GM12892 (cell line): ENCODE measurements around the gene PRICKLE2.

Source experiments
- POLR2A ChIP-seq: IDR thresholded peaks from 2 replicates; pipeline ENCODE4 v1.6.1; 2011; ENCODE audit warnings: low read depth, low read length, control low read depth
- TAF1 ChIP-seq: IDR thresholded peaks from 2 replicates; pipeline ENCODE4 v1.6.1; 2011; ENCODE audit warnings: low read depth, mild to moderate bottlenecking, control low read depth, low read length, borderline replicate concordance

DNA sequence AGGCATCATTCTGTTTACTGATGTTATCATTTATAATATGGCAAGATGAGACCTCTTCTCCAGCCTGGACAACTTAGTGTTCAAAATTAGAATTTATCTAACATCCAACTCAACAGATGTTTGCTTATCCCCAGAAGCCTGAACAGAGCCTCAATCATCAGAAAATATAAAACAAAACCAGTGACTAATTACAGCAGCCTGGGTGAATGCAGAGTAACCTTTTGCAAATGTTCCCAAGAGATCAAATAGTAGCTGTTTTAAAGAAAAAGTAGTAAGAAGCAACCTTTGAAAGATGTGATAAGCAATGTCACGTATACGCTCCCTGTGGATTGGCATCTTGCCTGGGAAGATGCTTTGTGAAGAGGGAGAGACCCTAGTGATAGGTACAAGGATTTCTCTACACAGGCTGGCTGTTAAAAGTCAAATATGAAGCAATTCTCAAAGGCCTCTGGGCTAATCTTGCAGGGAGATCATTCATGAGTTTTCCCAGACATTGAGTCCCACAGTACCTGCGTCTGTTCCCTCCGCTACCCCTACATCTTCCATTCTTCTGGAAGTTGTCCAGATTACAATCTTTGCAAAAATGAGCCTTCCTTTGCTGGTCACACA lies 39.3 kb upstream of the PRICKLE2 start:
- TF ChIP-seq TAF1: no peak
- TF ChIP-seq POLR2A: no peak
